GM12878 (cell line): ENCODE measurements around the gene SAC3D1. TPM values are rescaled to one million over a fixed set of nuclear protein-coding genes. Genes with fewer than 3 reads are reported as not detected.

ENCODE experiments used
- ATAC-seq: fragments of 200-7000 bp; cut with Tn5 transposase; 3 replicates; pipeline ENCODE4 v1.9.1; 2020; ENCODE audit warnings: mild to moderate bottlenecking, moderate library complexity
- BruUV-seq: library from RNA; stranded (reverse); fragments of 400-500 nt; replicated peaks from 2 replicates; lab custom pipeline; 2021; lab: Mats Ljungman, UMichigan
- CTCF ChIA-PET: fragments of 300-600 bp; sonication (Branson Sonifier 250); formaldehyde crosslinking; extraction: SDS; loops from one replicate; lab custom pipeline; 2021; ENCODE audit warnings: inconsistent platforms; lab: Yijun Ruan, JAX
- POLR2A ChIA-PET: fragments of 350-600 bp; formaldehyde crosslinking; extraction: SDS; loops from one replicate; lab custom pipeline; 2021; ENCODE audit warnings: inconsistent platforms; lab: Charles Lee
- RAD21 ChIA-PET: fragments of 300-600 bp; sonication (Branson Sonifier 250); formaldehyde crosslinking; loops from one replicate; lab custom pipeline; 2023; ENCODE audit warnings: antibody characterized with exemption; ENCODE audit not compliant: unreplicated experiment; lab: Charles Lee
- SMC1A ChIA-PET: fragments of 300-600 bp; sonication (Branson Sonifier 250); formaldehyde crosslinking; loops from one replicate; lab custom pipeline; 2023; ENCODE audit not compliant: unreplicated experiment, uncharacterized antibody; lab: Charles Lee
- DNase-seq: peaks from one replicate; pipeline ENCODE4 v3.0.0-alpha.2; 2011; ENCODE audit warnings: low read depth, low spot score
- FAIRE-seq: peaks from 3 replicates; lab custom pipeline; 2011; peaks lifted over from hg19 to GRCh38; lab: Jason Lieb, UNC
- H2AFZ ChIP-seq: 2 replicates; pipeline ENCODE4 v1.6.0; 2011; ENCODE audit warnings: low read depth, low read length, control low read depth; ENCODE audit not compliant: control insufficient read depth
- H3K27ac ChIP-seq: 2 replicates; pipeline ENCODE4 v1.5.1; 2011; ENCODE audit warnings: control low read depth; ENCODE audit not compliant: control insufficient read depth, insufficient read depth
- H3K27me3 ChIP-seq, 2 experiments: replicated peaks in 1 of 2; 2 replicates each; pipeline versions ENCODE4 v1.6.0 to v1.6.1; 2011; ENCODE audit warnings: low read length in 1 of 2; ENCODE audit not compliant: control insufficient read depth in 2 of 2, insufficient read depth in 2 of 2
- H3K36me3 ChIP-seq, 2 experiments: 2 replicates each; pipeline ENCODE4 v1.5.1; 2011; ENCODE audit warnings: low read length in 1 of 2; ENCODE audit not compliant: control insufficient read depth in 2 of 2, insufficient read depth in 2 of 2
- H3K4me1 ChIP-seq: 2 replicates; pipeline ENCODE4 v1.6.1; 2011; ENCODE audit warnings: mild to moderate bottlenecking, low read length, moderate library complexity, mixed read lengths; ENCODE audit not compliant: control insufficient read depth, insufficient read depth
- H3K4me2 ChIP-seq: 2 replicates; pipeline ENCODE4 v1.6.0; 2011; ENCODE audit warnings: control low read depth; ENCODE audit not compliant: control insufficient read depth, insufficient read depth
- H3K4me3 ChIP-seq: fragments of 200-600 bp; sonication (generic); 2 replicates; pipeline ENCODE4 v1.5.1; 2016
- H3K79me2 ChIP-seq: 2 replicates; pipeline ENCODE4 v1.6.0; 2011; ENCODE audit warnings: low read length; ENCODE audit not compliant: control insufficient read depth, insufficient read depth
- H3K9ac ChIP-seq: 2 replicates; pipeline ENCODE4 v1.8.0; 2011; ENCODE audit warnings: low read length, control low read depth, mixed read lengths; ENCODE audit not compliant: control insufficient read depth, insufficient read depth
- H3K9me3 ChIP-seq: replicated peaks from 3 replicates; pipeline ENCODE4 v1.5.1; 2011; ENCODE audit warnings: mild to moderate bottlenecking, low read length; ENCODE audit not compliant: control insufficient read depth, insufficient read depth
- H4K20me1 ChIP-seq: 2 replicates; pipeline ENCODE4 v1.6.0; 2011; ENCODE audit not compliant: control insufficient read depth, insufficient read depth
- BACH1 ChIP-seq: fragments of 450-650 bp; IDR thresholded peaks from 2 replicates; pipeline ENCODE4 v1.6.1; 2017; ENCODE audit warnings: mild to moderate bottlenecking, borderline replicate concordance
- BCL11A ChIP-seq: IDR thresholded peaks from 2 replicates; pipeline ENCODE4 v1.6.1; 2011; ENCODE audit warnings: low read depth, low read length
- BRCA1 ChIP-seq: IDR thresholded peaks from 2 replicates; pipeline ENCODE4 v1.6.1; 2011; ENCODE audit warnings: low read depth, low read length, improper control_type of control experiment
- DPF2 ChIP-seq: fragments of 450-650 bp; IDR thresholded peaks from 2 replicates; pipeline ENCODE4 v1.6.1; 2017; ENCODE audit warnings: mild to moderate bottlenecking
- IKZF1 ChIP-seq: fragments of 450-650 bp; conservative IDR thresholded peaks from 2 replicates; pipeline ENCODE4 v1.6.1; 2017; ENCODE audit warnings: antibody characterized with exemption, mild to moderate bottlenecking
- MTA2 ChIP-seq: fragments of 450-650 bp; IDR thresholded peaks from 2 replicates; pipeline ENCODE4 v1.6.1; 2016; ENCODE audit warnings: low read depth, mild to moderate bottlenecking, moderate library complexity
- NBN ChIP-seq: fragments of 450-650 bp; IDR thresholded peaks from 2 replicates; pipeline ENCODE4 v1.6.1; 2016
- NR2F1 ChIP-seq: fragments of 450-650 bp; conservative IDR thresholded peaks from 2 replicates; pipeline ENCODE4 v1.6.1; 2017; ENCODE audit warnings: mild to moderate bottlenecking
- RUNX3 ChIP-seq: IDR thresholded peaks from 2 replicates; pipeline ENCODE4 v1.6.1; 2012; ENCODE audit warnings: low read length, inconsistent platforms
- SUPT20H ChIP-seq: IDR thresholded peaks from 2 replicates; pipeline ENCODE4 v1.6.1; 2011; ENCODE audit warnings: low read depth, mild to moderate bottlenecking, low read length, moderate library complexity, borderline replicate concordance; ENCODE audit not compliant: control insufficient read depth
- TCF12 ChIP-seq: IDR thresholded peaks from 2 replicates; pipeline ENCODE4 v1.6.1; 2011; ENCODE audit warnings: low read depth, mild to moderate bottlenecking, low read length
- YBX1 ChIP-seq: fragments of 450-650 bp; IDR thresholded peaks from 2 replicates; pipeline ENCODE4 v1.6.1; 2016; ENCODE audit warnings: antibody characterized with exemption
- YY1 ChIP-seq: IDR thresholded peaks from 2 replicates; pipeline ENCODE4 v1.6.1; 2011; ENCODE audit warnings: low read depth, mild to moderate bottlenecking, low read length
- WGBS: methylation state at CpG from one replicate; pipeline ENCODE4 v1.1.6; 2016; ENCODE audit warnings: low lambda C conversion rate; ENCODE audit not compliant: insufficient replicate concordance, insufficient coverage; ENCODE audit errors: missing lambda C conversion rate; 5-methylcytosine and 5-hydroxymethylcytosine counted together
- in situ Hi-C: fragments of 300-500 bp; cut with MboI; formaldehyde crosslinking; loops from 9 replicates; pipeline ENCODE4 v1.14.3; 2018; ENCODE audit warnings: mixed read lengths
- intact Hi-C: fragments of 100-400 bp; cut with micrococcal nuclease; formaldehyde crosslinking; loops from one replicate; pipeline ENCODE4 v1.14.2; 2022; ENCODE audit not compliant: unreplicated experiment
- polyA plus RNA-seq, 11 experiments: library from polyadenylated mRNA; depleted of rRNA in 4 of 11; unstranded in 6 of 11; stranded (reverse) in 5 of 11; fragments of >200 nt; fragmentation: Nextera tagmentation in 4 of 11; fragmentation: Illumina TruSeq in 1 of 11; extraction: Ambion mirVana in 4 of 11; extraction: Trizol in 1 of 11; gene quantifications; 1 replicate in 1 of 11; 2 replicates in 10 of 11; pipeline versions ENCODE4 v1.2.1 to v1.2.3, GENCODE V29; 2011 to 2016; ENCODE audit warnings: inconsistent platforms in 2 of 11, missing spikeins in 2 of 11, low read depth in 1 of 11
- total RNA-seq, 4 experiments: library from RNA; depleted of rRNA in 3 of 4; stranded (reverse); fragments of >200 nt in 3 of 4; fragmentation: Illumina TruSeq in 1 of 4; extraction: Trizol in 1 of 4; gene quantifications; 2 replicates each; pipeline versions ENCODE4 v1.2.1 to v1.2.3, GENCODE V29; 2013 to 2021
- TF ChIP-seq, protein P1 (sequence below): fragments of 450-650 bp; IDR thresholded peaks from 2 replicates; pipeline ENCODE4 v1.6.1; 2016; ENCODE audit warnings: mild to moderate bottlenecking
- TF ChIP-seq, protein P2 (sequence below): IDR thresholded peaks from 2 replicates; pipeline ENCODE4 v1.6.1; 2012; ENCODE audit warnings: low read length, inconsistent platforms
- TF ChIP-seq, protein P3 (sequence below): fragments of 450-650 bp; IDR thresholded peaks from 2 replicates; pipeline ENCODE4 v1.6.1; 2014; ENCODE audit warnings: mild to moderate bottlenecking
- TF ChIP-seq, protein P4 (sequence below): fragments of 450-650 bp; IDR thresholded peaks from 2 replicates; pipeline ENCODE4 v1.6.1; 2017; ENCODE audit warnings: low read depth, mild to moderate bottlenecking, moderate library complexity

Gene SAC3D1
- total and polyA plus RNA-seq, 10 of the 15 experiments (the other 5 are each of a cell fraction or from before 2014, with no cell fraction given): 0.16 to 44.6 (median 12.1) TPM

DNA sequence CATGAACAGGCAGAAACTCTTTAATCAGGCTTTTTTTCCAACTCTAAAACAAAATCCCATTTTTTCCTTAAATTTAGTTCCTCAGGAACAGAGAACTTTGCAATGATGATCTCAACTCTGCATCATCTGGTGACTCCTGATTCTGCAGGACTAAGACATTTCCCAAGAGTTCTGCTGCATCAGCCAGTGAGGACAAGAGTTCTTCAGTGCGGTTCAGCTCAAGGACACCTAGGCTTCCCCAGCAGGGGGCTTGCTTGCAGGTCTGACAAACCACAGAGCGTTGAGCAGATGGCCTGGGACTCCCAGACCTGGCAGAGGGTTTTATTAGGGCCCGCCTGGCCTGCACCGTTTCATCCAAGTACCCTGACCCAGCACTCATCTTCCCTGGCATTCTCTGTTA lies 36.4 kb downstream of the SAC3D1 start (continued):
- no peak for TF ChIP-seq BCL11A
- TF ChIP-seq, protein P1, sequence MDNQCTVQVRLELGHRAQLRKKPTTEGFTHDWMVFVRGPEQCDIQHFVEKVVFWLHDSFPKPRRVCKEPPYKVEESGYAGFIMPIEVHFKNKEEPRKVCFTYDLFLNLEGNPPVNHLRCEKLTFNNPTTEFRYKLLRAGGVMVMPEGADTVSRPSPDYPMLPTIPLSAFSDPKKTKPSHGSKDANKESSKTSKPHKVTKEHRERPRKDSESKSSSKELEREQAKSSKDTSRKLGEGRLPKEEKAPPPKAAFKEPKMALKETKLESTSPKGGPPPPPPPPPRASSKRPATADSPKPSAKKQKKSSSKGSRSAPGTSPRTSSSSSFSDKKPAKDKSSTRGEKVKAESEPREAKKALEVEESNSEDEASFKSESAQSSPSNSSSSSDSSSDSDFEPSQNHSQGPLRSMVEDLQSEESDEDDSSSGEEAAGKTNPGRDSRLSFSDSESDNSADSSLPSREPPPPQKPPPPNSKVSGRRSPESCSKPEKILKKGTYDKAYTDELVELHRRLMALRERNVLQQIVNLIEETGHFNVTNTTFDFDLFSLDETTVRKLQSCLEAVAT: no peak
- no peak for TF ChIP-seq NBN
- no peak for TF ChIP-seq MTA2
- no peak for TF ChIP-seq DPF2
- TF ChIP-seq YBX1: no peak
- TF ChIP-seq BRCA1: no peak
- no peak for TF ChIP-seq BACH1
- TF ChIP-seq TCF12: no peak
- no peak for TF ChIP-seq NR2F1
- TF ChIP-seq IKZF1: no peak
- TF ChIP-seq, all 136 proteins: peak for 0

DNA sequence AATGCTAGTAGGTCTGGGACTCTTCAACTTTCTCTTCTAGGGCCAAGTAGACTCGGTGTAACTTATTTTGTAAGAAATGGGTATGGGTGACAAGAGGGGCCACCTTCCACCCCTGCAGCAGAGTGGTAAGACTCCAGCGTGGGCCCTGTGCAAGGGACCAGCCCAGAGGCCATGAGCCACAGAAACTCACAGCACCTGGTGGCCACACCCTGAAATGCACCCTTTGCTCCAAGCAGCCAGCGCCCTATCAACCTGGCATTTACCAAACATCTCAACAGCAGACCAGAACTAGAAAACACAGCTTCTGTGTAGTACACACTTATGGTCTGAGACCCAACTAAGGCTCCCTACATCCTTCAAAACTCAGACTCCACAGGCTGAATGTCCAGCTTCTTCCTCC lies 37.1 kb downstream of the SAC3D1 start:
- ChIA-PET POLR2A (interaction anchor here (0.9 to 2.2 kb wide), 6 partner anchors 9 to 57 kb away, joined by 3 to 7 read pairs (median 4); no protein-coding TSS in a partner anchor), SMC1A (interaction anchor here (0.7 to 2.3 kb wide), 5 partner anchors 9 to 64 kb away, joined by 3 to 9 read pairs (median 3); partner anchors contain the start of genes ARL2 and SAC3D1), RAD21 (interaction anchor here (0.8 to 3.0 kb wide), 4 partner anchors 16 to 65 kb away, joined by 3 to 8 read pairs (median 4); partner anchors contain the start of genes ARL2 and SAC3D1), CTCF (interaction anchor here (0.6 to 1.4 kb wide), 13 partner anchors 10 to 197 kb away, joined by 3 to 9 read pairs (median 3); partner anchors contain the start of gene ARL2)
- Histone ChIP-seq H4K20me1 (no peaks in the 10 kb centered on the region), H3K27me3 (no peaks in the 10 kb centered on the region), H3K9me3 (no peaks in the 10 kb centered on the region), H3K4me3 (peak overlapping the region; percentile 59), H3K4me1 (peaks cover 31% of the 10 kb centered on the region), H3K9ac (peak overlapping the region; percentile 27), H3K36me3 (peaks cover 5 to 13% of the 10 kb centered on the region in 2 experiments; a peak in 3 of 4 replicates), H2AFZ (peak overlapping the region; percentile 65), H3K79me2 (peaks cover 49% of the 10 kb centered on the region), H3K4me2 (peak overlapping the region; percentile 67), H3K27ac (peak overlapping the region; percentile 66)
- ATAC-seq: peak; percentile 90
- in situ Hi-C loops (no loop called here), intact Hi-C loops (loop anchor here (1.0 to 5.0 kb wide), 3 partner anchors 36 to 64 kb away; partner anchors contain the start of genes ARL2, SAC3D1 and SNX15)
- 49% methylated on average over 3 of the region's 3 CpGs for whole genome bisulfite sequencing
- BruUV-seq: TSS peak; percentile 1
- DNase-seq: no peak
- no peak for FAIRE-seq
- TF ChIP-seq, protein P2, sequence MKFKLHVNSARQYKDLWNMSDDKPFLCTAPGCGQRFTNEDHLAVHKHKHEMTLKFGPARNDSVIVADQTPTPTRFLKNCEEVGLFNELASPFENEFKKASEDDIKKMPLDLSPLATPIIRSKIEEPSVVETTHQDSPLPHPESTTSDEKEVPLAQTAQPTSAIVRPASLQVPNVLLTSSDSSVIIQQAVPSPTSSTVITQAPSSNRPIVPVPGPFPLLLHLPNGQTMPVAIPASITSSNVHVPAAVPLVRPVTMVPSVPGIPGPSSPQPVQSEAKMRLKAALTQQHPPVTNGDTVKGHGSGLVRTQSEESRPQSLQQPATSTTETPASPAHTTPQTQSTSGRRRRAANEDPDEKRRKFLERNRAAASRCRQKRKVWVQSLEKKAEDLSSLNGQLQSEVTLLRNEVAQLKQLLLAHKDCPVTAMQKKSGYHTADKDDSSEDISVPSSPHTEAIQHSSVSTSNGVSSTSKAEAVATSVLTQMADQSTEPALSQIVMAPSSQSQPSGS: no peak
- TF ChIP-seq, protein P1: no peak
- TF ChIP-seq YY1: peak; percentile 64
- TF ChIP-seq, protein P3, sequence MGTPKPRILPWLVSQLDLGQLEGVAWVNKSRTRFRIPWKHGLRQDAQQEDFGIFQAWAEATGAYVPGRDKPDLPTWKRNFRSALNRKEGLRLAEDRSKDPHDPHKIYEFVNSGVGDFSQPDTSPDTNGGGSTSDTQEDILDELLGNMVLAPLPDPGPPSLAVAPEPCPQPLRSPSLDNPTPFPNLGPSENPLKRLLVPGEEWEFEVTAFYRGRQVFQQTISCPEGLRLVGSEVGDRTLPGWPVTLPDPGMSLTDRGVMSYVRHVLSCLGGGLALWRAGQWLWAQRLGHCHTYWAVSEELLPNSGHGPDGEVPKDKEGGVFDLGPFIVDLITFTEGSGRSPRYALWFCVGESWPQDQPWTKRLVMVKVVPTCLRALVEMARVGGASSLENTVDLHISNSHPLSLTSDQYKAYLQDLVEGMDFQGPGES: no peak
- TF ChIP-seq RUNX3: peak; percentile 53; the same call in 1 of the 2 replicates
- TF ChIP-seq, protein P4, sequence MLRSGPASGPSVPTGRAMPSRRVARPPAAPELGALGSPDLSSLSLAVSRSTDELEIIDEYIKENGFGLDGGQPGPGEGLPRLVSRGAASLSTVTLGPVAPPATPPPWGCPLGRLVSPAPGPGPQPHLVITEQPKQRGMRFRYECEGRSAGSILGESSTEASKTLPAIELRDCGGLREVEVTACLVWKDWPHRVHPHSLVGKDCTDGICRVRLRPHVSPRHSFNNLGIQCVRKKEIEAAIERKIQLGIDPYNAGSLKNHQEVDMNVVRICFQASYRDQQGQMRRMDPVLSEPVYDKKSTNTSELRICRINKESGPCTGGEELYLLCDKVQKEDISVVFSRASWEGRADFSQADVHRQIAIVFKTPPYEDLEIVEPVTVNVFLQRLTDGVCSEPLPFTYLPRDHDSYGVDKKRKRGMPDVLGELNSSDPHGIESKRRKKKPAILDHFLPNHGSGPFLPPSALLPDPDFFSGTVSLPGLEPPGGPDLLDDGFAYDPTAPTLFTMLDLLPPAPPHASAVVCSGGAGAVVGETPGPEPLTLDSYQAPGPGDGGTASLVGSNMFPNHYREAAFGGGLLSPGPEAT: 0 out of 2 replicates have a peak, but pooled peaks have one; percentile 16
- TF ChIP-seq SUPT20H: no peak
